Measurements from ENCODE around the gene ANAPC16.
"Not testable (repeated sequence)": the region's sequence is repeated elsewhere in the genome, so short reads cannot be mapped to it uniquely, and the experiment has no call there.

Gene ANAPC16

DNA sequence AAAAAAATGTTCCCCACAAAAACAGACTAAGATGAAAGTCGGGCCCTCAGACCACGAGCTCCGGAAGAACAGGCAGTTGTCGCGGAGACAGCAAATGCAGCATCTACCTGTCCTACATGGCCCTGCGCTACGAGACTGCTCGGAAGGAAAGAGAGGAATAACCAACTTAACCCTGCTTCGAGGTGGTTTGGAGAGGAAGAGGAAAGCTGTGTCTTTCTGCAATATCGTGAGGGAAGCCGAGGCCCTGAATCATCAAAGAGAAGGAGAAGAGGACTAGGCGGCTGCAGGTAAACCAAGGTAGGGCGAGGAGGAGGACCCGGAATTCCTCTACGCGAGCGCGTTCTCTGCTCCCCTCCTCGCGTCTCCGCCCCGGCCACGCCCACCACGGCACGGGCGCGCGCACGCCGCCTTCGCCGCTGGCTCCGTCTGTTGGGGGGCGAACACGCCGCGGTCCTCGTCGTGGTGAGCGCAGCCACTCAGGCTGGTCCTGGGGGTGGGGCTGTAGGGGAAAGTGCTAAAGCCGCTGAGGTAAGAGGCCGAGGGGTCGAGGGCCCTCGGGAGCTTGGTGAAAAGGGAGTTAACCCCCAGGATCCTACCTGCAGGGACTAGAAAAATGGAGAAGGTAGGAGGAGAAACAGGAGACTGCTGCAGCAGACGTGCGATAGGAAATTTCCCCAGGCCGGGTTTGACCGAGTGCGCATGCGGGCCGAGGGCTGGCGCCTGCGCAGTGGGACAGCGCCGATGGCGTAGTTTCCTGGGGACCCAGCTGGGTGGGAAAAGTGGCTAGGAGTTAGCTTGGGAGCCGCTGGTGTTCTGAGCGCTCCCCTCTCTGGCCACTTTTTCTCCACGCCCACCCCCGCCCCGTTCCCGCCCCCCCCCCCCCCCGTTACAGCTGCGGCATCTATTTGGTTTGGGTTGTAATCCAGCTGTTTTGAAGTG lies at the start of gene ANAPC16, which contains the start of gene ASCC1:
Gene ANAPC16 (plus strand): TSS at position 402 of the 939 bp plus-strand sequence. CDS start 7,903 bp downstream, outside the sequence.
Gene ASCC1 (minus strand): TSS at position 666 of the 939 bp plus-strand sequence. CDS start 2,978 bp downstream, outside the sequence.
- DNase-seq, result peak; percentile 91

DNA sequence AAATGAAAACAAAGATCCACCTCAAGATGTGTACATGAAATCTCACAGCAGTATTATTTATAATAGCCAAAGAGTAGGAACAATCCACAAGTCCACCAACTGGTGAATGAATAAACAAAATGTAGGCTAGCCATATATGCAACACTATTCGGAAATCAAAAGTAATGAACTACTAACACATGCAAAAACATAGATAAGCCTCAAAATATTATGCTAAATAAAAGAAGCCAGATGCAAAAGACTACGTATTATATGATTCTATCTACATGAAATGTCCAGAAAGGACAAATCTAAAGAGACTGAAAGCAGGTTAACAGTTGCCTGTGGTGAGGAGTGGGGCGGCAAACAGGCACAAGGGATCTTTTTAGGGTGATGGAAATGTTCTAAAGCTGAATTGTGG lies 48.7 kb upstream of the ANAPC16 start:
- no peak for DNase-seq

DNA sequence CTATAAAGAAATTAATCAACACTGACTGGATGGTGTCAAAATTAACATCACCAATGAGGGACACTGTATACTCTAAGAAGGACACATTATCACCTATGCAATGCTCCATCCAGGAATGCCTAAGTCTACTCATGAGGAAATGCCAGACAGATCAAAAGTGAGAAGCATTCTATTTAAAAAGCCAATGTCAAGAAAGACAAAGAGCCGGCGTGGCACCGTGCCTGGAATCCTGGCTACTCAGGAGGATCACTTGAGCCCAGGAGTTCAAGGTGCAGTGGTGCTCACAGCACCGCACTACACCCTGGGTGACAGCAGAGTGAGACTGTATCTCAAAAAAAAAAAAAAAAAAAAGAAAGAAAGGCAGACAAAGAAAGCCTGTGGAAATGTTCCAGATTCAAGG lies 45.5 kb upstream of the ANAPC16 start:
- DNase-seq, result peak; percentile 10

DNA sequence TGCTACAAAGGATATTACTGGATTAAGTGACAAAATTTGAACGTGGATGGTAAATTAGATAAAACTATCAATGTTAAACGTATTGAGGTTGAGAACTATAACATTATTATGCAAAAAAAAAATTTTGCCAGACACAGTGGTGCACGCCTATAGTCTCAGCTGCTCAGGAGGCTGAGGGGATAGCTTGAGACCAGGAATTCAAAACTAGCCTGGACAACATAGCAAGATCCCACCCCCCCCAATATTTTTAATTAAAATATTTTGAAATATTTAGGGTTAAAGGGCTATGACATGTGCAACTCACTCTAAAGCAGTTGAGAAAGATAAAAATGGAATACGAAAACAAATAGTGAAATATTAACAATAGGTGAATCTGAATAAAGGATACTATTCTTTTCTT lies 45.1 kb upstream of the ANAPC16 start:
- DNase-seq, result no peak

DNA sequence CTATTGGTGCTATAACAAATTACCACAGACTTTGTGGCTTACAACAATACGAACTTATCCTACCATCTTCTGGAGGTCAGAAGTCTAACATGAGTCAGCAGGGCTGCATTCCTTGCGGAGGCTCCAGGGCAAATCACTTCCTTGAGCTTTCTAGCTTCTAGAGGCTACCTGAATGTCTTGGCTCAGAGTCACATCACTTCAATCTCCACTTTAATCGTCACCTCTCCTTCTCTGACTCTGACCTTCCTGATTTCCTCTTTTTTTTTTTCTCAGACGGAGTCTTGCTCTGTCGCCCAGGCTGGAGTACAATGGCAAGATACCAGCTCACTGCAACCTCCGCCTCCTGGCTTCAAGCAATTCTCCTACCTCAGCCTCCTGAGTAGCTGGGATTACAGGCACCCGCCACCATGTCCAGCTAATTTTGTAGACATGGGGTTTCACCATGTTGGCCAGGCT lies 44.6 kb upstream of the ANAPC16 start:
- peak; percentile 88 for DNase-seq

DNA sequence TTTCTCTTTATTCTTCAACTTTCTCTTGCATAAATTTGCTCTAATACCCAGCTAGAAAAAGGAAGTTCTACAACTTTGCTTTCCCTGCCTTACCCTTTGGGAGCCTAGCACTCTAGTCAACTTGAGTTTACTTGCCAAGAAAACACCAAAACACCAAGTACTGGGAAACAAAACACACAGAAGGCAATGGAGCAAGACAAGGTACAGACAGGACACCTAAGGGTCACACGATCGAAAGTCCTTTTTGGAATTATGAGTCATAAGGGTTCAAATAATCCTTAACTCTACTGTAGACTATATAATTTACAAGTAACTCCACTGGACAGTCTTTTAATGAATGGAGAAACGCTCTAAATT lies 42.6 kb upstream of the ANAPC16 start:
- no peak for DNase-seq

DNA sequence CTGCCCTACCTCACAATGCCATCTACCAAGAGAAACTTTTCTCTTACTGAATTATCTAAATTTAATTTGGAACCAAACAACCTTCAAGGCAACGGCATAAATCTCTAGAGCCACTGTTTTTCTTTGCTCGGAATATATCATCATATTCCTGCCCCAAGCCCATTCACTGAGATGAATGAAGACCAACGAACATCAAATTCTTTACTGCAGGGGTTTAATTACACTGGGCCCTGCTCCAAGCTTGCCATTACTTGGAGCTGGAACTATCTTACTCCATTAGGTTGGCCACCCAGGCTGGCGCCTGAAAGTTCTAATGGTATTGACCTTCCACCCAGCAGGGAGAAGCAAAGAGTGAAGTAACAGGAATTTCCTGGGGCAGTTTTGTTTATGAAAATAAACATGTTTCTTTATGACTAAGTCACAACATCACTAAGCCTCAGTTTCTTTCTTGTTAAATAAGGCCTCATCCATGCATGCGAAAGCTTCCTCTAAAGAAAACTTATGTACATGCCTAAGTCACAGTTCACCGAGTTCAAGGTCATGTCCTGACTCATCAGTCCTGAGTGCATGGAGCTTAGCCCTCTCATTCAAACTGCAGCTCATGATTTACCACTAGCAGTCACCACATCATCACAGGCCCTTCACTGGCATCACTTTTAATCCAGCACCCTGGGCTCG lies 42.1 kb upstream of the ANAPC16 start:
- DNase-seq, result peak; percentile 30

DNA sequence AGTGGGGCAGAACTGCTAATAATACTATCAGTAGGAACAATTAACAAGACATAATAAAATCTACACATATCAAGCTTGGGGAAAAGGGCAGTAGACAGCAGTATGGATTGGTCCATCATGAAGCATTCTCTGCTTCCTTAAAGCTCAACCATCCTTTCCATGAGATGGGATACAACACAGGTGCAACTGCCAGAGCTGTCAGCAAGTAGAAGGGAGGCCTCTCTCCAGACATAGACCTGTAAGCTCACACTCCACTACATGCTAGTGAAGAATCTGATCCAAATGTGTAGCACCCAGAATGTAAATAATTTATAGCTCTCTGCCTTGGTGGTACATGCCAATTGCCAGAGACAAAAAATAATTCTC lies 41.5 kb upstream of the ANAPC16 start:
- DNase-seq, result no peak

DNA sequence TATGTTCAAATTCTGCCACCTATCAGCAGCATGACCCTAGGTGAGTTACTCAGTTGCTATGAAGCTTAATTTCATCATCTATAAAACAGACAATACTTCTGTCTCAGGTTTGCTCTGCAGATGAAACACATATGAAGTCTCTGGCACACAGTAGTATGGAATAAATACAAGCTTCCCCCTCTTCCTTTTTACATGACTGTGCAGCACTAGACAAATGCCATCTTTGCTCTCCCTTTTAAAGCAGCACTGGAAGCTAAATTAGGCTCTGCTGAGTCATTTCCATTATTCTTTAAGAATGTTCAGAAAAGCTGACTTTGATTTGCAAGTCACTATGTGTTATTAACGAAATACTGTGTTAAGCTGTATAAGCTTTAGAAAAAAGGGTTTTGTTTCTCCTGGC lies 40.7 kb upstream of the ANAPC16 start:
- DNase-seq, result peak; percentile 75

DNA sequence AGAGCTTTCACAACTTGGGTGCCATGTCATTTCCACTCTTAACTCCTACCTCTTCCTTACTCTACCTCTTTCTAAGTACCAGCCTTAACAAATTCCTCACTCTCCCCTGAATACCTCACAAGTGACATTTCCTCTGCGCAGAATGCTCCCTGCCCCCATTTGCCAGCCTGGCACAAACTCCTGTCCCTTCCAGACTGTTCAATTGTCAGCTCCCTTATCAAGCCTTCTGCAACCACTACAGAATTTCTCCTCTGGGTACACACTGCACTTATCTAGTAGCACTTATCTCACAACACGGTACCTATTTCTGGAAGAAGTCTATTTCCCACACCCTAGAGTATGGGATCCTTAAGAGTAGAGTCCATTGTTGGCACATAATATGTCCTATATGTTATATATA lies 39.1 kb upstream of the ANAPC16 start:
- no peak for DNase-seq

DNA sequence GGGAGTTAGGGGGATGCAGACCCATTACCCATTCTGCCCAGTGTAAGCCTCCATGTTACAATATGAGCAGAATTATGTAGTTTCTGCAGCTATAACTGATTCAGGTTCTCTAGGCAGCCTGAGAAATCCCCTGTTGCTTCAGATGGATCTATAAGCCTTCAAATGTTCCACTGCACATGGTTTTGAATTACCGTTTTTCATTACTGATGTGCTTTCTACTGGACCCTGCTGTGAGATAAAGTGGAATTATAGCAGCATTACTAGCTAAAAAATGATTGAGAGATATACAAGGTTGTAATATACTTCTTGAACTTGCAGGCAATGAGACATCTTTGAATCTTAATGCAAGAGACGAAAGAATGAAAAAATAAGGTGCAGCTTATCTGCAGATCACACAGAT lies 38.4 kb upstream of the ANAPC16 start:
- DNase-seq, result no peak

DNA sequence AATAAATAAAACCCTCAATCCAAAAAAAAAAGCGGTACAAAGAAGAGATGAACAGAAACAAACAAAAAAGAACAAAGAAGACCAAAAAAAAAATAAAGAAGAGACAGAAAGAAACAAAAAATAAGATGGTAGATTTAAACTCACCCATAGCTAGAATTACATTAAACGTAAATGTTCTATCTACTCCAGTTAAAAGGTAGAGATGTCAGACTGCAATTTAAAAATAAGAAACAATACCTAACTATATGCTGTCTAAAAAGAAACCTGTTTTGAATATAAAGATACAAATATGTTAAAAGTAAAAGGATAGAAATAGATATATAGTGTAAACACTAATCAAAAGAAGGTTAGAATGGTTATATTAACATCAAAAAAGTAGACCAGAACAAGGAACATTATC lies 31.7 kb upstream of the ANAPC16 start:
- no peak for DNase-seq

DNA sequence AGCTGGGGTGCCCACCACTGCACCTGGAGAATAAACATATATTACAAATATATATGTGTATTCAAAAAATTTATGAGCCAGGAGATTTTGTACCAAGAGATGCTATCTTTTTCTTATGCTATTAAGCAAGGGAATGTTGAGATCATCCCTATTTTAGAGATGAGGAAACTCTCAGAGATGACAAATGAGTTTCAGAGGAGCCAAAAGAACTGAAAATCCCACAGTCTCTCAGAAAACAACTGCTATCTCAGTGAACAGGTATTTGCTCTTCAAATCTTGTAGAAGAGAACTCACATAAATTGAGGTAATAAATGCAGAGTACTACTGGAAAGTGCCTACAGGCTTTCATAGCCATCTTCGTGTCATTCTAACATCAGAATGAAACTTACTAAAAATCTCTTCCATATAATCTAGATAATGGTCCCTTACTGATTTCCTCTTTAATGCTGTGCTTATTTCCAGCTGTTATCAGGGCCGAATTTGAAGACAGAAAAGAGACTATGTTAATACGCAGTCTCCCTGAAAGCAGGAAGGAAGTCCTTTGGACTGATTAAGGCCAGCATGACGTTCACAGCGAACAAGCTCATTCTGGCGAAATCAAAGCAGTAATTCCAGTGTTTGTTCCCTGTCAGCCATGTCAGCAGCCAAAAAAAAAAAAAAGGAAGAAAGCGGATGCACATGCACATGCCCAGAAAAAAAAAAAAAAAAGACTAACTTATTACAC lies 29.4 kb upstream of the ANAPC16 start:
- peak; percentile 50 for DNase-seq

DNA sequence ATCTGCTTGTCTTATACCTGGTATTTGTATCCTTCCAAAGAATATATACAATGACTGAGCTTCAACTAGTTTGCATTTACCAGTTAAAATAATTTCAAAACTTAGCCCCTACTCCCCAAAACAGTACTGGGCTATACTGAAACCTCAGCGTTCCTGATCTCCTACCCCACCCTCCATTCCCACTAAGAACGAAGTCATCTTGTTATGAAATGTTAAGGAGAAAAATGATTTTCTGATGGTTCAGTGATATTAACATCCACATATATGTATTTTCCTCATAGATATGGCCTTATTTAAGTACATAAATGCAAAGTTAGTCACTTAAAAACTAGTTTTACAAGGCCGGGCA lies 28.9 kb upstream of the ANAPC16 start:
- no peak for DNase-seq

DNA sequence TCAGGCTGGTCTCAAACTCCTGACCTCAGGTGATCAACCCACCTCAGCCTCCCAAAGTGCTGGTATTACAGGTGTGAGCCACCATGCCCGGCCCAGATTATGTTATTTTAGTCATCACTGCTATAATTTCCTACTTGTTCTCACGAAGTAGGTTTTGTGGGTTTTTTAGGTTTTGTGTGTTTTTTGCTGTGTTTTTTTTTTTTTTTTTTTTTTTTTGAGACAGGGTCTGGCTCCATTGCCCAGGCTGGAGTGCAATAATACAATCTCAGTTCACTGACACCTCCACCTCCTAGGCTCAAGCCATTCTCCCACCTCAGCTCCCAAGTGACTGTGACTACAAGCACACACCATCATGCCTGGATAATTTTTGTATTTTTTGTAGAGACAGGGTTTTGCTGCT lies 20.9 kb upstream of the ANAPC16 start:
- no peak for DNase-seq

DNA sequence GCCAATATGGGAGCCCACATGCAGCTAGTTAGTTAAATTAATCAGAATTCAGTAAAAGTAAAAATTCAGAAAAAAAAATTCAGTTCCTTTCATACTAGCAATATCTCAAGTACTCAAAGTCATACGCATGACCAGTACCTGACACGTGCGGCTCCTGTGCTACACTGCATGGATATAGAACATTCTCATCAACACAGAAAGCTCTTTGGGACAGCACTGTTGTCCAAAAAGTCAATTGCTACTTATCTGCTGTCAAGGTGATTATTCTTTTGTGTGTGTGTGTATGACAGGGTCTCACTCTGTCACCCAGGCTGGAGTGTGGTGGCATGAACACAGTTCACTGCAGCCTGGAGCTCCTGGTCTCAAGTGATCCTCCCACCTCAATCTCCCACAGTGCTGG lies 14.9 kb upstream of the ANAPC16 start:
- DNase-seq, result no peak

DNA sequence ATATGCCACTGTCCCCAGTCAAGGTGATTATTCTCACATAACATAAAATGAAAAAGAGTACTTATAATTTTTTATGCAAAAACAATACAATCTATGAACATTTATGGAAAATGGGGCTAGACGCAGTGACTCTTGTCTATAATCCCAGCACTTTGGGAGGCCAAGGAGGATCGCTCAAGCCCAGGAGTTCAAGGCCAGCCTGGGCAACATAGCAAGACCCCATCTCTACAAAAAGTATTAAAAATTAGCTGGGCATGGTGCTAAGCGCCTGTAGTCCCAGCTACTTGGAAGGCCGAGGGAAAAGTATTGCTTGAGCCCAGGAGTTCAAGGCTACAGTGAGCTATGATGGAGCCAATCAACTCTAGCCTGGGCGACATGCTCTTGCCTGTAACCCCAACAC lies 14.5 kb upstream of the ANAPC16 start:
- no peak for DNase-seq

DNA sequence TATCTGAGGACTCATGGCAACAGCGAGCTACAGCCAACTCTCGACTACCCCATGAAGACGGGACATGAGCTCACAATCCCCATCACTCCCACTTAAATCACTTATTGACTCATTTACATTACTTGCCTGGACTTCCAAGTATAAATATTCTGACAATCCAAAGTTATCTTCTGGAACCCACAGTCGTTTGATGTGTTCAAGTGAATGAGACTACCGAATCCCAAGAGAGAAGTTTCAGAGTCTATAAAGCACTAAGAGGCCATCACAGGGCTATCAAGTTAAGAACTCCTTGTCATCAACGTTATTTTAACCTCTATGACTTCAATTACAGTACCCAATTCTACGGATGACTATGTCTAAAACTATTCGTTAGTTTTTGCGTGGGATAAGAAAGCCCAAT lies 11.5 kb upstream of the ANAPC16 start:
- DNase-seq, result peak; percentile 52

DNA sequence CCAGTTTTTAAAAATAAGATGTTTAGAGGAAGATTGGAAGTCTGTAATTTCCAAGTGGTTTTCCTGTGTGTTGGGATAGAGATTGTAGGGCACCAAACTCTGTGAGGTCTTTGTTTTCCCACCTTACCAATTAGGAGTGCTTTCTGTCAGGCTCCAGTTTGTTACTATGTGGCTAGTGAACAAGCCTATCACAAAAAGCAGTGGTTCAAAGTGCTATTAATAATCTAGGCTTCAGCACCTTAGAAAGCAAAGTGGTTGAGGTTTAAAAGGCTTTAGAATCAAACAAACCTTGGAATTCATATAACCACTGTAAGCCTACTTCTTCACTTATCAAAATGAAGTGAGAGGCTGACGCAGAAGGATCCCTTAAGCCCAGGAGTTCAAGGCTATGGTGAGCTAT lies 11.1 kb upstream of the ANAPC16 start:
- DNase-seq, result no peak

DNA sequence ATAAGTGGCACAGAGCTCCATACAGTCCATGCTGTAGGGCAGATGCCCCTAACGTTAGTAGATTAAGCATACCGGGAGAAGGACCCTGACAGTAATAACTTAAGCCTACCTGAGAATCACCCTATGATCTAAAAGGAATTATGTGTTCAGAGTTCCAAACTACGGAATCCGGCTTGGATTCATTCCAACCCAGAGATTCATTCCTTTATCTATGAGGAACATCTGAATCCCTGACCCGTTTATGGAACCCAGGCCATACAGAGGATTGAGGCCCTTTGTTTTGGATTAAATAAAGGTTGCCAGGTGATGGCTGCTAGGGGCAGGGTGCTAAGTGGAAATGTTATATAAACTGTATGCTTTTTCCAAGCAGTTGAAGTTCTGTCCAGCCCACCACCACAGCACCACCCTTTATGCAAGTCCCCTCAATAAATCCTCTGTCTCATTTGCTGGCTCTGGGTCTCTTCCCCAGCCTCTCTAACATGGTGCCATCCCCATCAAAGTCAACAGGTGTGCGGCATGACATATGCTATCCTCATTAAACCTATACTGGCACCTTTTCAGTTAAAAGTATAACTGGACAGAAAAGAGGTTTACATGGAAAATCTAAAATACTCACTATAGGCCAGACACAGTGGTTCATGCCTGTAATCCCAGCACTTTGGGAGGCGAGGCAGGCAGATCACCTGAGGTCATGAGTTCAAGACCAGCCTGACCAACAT lies 9.1 kb upstream of the ANAPC16 start:
- DNase-seq, result no peak

DNA sequence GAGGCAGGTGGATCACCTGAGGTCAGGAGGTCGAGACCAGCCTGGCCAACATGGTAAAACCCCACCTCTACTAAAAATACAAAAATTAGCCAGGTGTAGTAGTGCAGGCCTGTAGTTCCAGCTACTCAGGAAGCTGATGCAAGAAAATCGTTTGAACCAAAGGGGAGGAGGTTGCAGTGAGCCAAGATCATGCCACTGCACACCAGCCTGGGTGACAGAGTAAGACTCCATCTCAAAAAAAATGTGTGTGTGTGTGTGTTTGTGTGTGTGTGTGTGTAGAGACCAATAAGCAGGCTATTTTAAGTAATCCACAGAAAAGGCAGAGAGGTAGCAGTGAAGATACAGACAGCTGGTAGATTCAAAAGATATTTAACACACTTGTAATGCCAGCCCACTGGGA lies 7.3 kb upstream of the ANAPC16 start:
- not testable (repeated sequence) for DNase-seq

DNA sequence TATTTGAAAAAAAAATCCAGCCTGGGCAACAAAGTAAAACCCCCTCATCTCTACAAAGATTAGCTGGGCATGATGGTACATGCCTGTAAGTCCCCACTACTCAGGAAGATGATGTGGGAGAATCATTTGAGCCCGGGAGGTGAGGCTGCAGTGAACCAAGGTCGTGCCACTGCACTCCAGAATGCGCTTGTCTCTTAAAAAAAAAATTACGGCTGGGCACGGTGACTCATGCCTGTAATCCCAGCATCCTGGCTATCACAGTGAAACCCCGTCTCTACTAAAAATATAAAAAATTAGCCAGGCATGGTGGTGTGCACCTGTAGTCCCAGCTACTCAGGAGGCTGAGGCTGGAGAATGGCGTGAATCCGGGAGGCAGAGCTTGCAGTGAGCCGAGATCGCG lies 4.4 kb upstream of the ANAPC16 start:
- not testable (repeated sequence) for DNase-seq

DNA sequence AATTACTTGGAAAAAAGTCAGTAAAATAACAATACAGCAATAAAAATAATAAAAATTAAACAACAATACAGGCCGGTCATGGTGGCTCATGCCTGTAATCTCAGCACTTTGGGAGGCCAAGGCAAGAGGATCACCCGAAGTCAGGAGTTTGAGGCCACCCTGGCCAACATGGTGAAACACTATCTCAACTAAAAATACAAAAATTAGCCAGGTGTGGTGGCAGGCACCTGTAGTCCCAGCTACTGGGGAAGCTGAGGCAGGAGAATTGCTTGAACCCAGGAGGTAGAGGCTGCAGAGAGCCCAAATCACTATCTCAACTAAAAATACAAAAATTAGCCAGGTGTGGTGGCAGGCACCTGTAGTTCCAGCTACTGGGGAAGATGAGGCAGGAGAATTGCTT lies 4.0 kb upstream of the ANAPC16 start:
- not testable (repeated sequence) for DNase-seq
